Neural progenitor cell (in vitro differentiated cells): Measurements from ENCODE around the gene ARID5B. TPM values are rescaled to one million over a fixed set of nuclear protein-coding genes. Genes with fewer than 3 reads are reported as not detected.

Source experiments
- DNase-seq: peaks from one replicate; pipeline ENCODE4 v3.0.0-alpha.2; 2016; ENCODE audit warnings: low spot score
- H2AFZ ChIP-seq: fragments of 200-600 bp; sonication (generic); replicated peaks from 2 replicates; pipeline ENCODE4 v1.6.1; 2016; ENCODE audit warnings: antibody characterized with exemption
- H3F3A ChIP-seq: fragments of 200-600 bp; sonication (generic); 2 replicates; pipeline ENCODE4 v1.6.1; 2016; ENCODE audit warnings: antibody characterized with exemption, low read depth
- H3K27ac ChIP-seq: fragments of 200-600 bp; sonication (generic); 2 replicates; pipeline ENCODE4 v1.5.1; 2016; ENCODE audit warnings: mild to moderate bottlenecking
- H3K27me3 ChIP-seq: fragments of 200-600 bp; sonication (generic); 2 replicates; pipeline ENCODE4 v1.6.1; 2016; ENCODE audit warnings: mild to moderate bottlenecking, moderate library complexity
- H3K36me3 ChIP-seq: fragments of 200-600 bp; sonication (generic); 2 replicates; pipeline ENCODE4 v1.5.1; 2016
- H3K4me1 ChIP-seq: fragments of 200-600 bp; sonication (generic); 2 replicates; pipeline ENCODE4 v1.6.1; 2016; ENCODE audit warnings: mixed run types
- H3K4me2 ChIP-seq: fragments of 200-600 bp; sonication (generic); 2 replicates; pipeline ENCODE4 v1.6.1; 2016
- H3K4me3 ChIP-seq: fragments of 200-600 bp; sonication (generic); 2 replicates; pipeline ENCODE4 v1.5.1; 2016
- H3K79me2 ChIP-seq: fragments of 200-600 bp; sonication (generic); 2 replicates; pipeline ENCODE4 v1.6.1; 2016; ENCODE audit warnings: low read depth
- H3K9ac ChIP-seq: fragments of 200-600 bp; sonication (generic); 2 replicates; pipeline ENCODE4 v1.6.1; 2016
- H3K9me3 ChIP-seq: fragments of 200-600 bp; sonication (generic); 2 replicates; pipeline ENCODE4 v1.5.1; 2016; ENCODE audit warnings: low read depth
- H4K20me1 ChIP-seq: fragments of 200-600 bp; sonication (generic); 2 replicates; pipeline ENCODE4 v1.6.1; 2016; ENCODE audit warnings: low read depth
- H3K27ac Mint-ChIP-seq: 3 replicates; pipeline ENCODE4 v1.8.0; 2021; ENCODE audit warnings: mixed read lengths
- H3K27me3 Mint-ChIP-seq: 2 replicates; pipeline ENCODE4 v1.8.0; 2022; ENCODE audit warnings: low read depth, mild to moderate bottlenecking, inconsistent platforms, moderate library complexity, mixed read lengths; ENCODE audit not compliant: insufficient read depth
- H3K36me3 Mint-ChIP-seq: 3 replicates; pipeline ENCODE4 v1.8.0; 2021; ENCODE audit warnings: mixed read lengths
- H3K4me1 Mint-ChIP-seq: 3 replicates; pipeline ENCODE4 v1.8.0; 2021; ENCODE audit warnings: mixed read lengths
- H3K4me3 Mint-ChIP-seq: 3 replicates; pipeline ENCODE4 v1.8.0; 2021; ENCODE audit warnings: mild to moderate bottlenecking, moderate library complexity, mixed read lengths
- H3K9me3 Mint-ChIP-seq: 3 replicates; pipeline ENCODE4 v1.8.0; 2020; ENCODE audit warnings: mixed read lengths
- EZH2 ChIP-seq: fragments of 200-600 bp; sonication (generic); IDR thresholded peaks from 2 replicates; pipeline ENCODE4 v1.6.1; 2017; ENCODE audit warnings: antibody characterized with exemption, mild to moderate bottlenecking, moderate library complexity
- EZH2phosphoT487 ChIP-seq: fragments of 200-600 bp; sonication (generic); IDR thresholded peaks from 2 replicates; pipeline ENCODE4 v1.6.1; 2017; ENCODE audit warnings: antibody characterized with exemption
- total RNA-seq: library from RNA; depleted of rRNA; stranded (reverse); fragments of >200 nt; gene quantifications from 2 replicates; pipeline ENCODE4 v1.2.3, GENCODE V29; 2015; ENCODE audit warnings: low replicate concordance
- TF ChIP-seq, protein P1 (sequence below): fragments of 200-600 bp; sonication (generic); IDR thresholded peaks from 2 replicates; pipeline ENCODE4 v1.5.1; 2017; ENCODE audit warnings: antibody characterized with exemption, mild to moderate bottlenecking

Gene ARID5B
- total RNA-seq, 1 donor from 2014 or later = 1.5 TPM

DNA sequence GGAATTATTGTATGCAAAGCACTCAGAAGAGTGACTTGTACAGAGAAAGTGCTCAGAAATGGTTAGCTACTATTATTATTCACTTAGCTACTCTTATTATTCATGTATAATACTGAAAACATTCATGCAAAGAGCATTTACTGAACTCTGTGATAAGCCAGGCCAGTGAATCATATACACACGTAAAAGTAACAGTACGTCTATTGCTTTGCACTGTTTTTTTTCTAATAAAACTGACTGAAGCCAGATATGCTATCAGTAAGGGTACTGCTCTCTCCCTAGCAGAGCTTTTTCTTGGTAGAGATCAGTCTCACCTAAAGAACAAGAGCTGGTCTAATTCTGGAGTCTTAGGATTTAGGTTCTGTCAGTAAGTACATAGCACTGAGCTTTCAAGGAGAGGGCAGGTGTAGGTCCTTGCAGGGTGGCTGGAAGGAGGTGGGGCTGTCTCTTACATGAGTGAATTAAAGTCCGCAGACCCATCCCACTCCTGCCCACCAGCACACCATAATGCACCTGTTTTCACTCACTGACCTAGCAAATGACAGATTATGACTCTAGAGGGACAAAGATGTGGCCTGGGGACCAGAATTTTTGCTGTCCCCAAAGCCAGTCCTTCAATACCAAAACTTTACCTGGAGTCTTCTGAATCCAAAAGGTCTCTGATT is 145.9 kb downstream of the ARID5B start:
- Histone ChIP-seq H2AFZ (no peak overlapping the region), H3K79me2 (no peaks in the 10 kb centered on the region), H3K4me1 (peaks cover 11% of the 10 kb centered on the region), H3K36me3 (no peaks in the 10 kb centered on the region), H3K9me3 (no peaks in the 10 kb centered on the region), H4K20me1 (no peaks in the 10 kb centered on the region), H3K27ac (no peak overlapping the region), H3F3A (no peaks in the 10 kb centered on the region), H3K4me2 (no peak overlapping the region), H3K27me3 (peaks cover 11% of the 10 kb centered on the region), H3K9ac (no peak overlapping the region), H3K4me3 (no peak overlapping the region)
- Mint-ChIP-seq H3K4me3 (no peak overlapping the region), H3K4me1 (peaks cover 72% of the 10 kb centered on the region), H3K27ac (peak overlapping the region; percentile 88), H3K36me3 (peaks cover under 1% of the 10 kb centered on the region), H3K27me3 (peaks cover 2% of the 10 kb centered on the region), H3K9me3 (no peaks in the 10 kb centered on the region)
- DNase-seq = no peak
- TF ChIP-seq EZH2 (no peak), EZH2phosphoT487 (no peak)
- TF ChIP-seq, protein P1, sequence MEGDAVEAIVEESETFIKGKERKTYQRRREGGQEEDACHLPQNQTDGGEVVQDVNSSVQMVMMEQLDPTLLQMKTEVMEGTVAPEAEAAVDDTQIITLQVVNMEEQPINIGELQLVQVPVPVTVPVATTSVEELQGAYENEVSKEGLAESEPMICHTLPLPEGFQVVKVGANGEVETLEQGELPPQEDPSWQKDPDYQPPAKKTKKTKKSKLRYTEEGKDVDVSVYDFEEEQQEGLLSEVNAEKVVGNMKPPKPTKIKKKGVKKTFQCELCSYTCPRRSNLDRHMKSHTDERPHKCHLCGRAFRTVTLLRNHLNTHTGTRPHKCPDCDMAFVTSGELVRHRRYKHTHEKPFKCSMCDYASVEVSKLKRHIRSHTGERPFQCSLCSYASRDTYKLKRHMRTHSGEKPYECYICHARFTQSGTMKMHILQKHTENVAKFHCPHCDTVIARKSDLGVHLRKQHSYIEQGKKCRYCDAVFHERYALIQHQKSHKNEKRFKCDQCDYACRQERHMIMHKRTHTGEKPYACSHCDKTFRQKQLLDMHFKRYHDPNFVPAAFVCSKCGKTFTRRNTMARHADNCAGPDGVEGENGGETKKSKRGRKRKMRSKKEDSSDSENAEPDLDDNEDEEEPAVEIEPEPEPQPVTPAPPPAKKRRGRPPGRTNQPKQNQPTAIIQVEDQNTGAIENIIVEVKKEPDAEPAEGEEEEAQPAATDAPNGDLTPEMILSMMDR = no peak

DNA sequence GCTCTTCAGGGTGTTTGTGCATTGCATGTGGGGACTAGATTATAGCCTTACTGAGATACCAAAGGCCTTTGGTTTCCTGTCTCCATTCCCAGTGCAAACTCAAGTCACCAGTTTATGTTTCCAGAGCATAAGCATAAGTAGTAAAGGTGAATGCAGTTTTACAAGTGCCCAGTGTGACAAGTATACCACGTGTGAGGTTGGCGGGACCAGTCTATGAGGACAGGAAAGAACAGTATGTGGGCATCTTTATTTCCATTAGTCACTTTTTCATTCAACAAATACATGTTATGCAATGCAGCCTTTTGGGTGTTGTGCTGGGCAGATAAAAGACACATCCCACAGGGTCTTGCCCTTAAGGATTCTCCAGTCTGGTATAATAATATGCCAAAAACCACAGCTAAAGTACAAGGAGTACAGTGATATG is 146.5 kb downstream of the ARID5B start:
- peaks cover 70% of the 10 kb centered on the region for H3K4me1 Mint-ChIP-seq

DNA sequence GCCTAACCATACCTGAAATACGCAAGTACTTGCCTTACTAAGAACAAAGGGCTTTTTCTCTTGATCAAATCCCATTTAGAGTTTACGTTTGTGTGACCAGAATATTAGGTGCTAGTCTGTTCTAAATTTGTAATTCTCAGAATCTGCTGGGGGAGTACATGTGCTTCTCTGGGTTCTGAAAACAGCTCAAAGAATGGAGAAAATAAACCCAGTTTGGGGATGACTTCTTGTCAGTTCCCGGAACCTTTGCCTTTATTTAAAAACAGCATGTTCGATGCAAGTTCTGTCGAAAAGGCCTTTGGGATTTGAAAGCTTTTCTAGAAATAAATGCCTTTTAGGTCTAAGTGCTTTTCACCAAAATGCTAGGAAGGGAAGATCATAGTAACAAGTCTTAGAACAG is 147.0 kb downstream of the ARID5B start:
- no peaks in the 10 kb centered on the region for H3K9me3 ChIP-seq
- H3K27me3 ChIP-seq = peaks cover 11% of the 10 kb centered on the region
- Mint-ChIP-seq H3K27ac (peak overlapping the region; percentile 70), H3K27me3 (no peaks in the 10 kb centered on the region), H3K4me3 (no peak overlapping the region), H3K36me3 (peaks cover 11% of the 10 kb centered on the region), H3K4me1 (peaks cover 65% of the 10 kb centered on the region), H3K9me3 (peaks cover 2% of the 10 kb centered on the region)
- no peak overlapping the region for H3K9ac ChIP-seq
- no peak overlapping the region for H3K27ac ChIP-seq
- peaks cover 11% of the 10 kb centered on the region for H3K4me1 ChIP-seq
- no peak for DNase-seq
- no peaks in the 10 kb centered on the region for H3F3A ChIP-seq
- no peak overlapping the region for H3K4me3 ChIP-seq
- no peaks in the 10 kb centered on the region for H3K36me3 ChIP-seq
- H3K4me2 ChIP-seq = no peak overlapping the region
- TF ChIP-seq, protein P1 = no peak
- TF ChIP-seq EZH2 (no peak), EZH2phosphoT487 (no peak)
- no peaks in the 10 kb centered on the region for H3K79me2 ChIP-seq
- no peak overlapping the region for H2AFZ ChIP-seq
- no peaks in the 10 kb centered on the region for H4K20me1 ChIP-seq

More for the DNA sequence above, 146.5 kb downstream of the ARID5B start:
- Histone ChIP-seq H3K36me3 (no peaks in the 10 kb centered on the region), H3K4me1 (peaks cover 11% of the 10 kb centered on the region), H3K27me3 (peaks cover 11% of the 10 kb centered on the region), H3F3A (no peaks in the 10 kb centered on the region), H3K9me3 (no peaks in the 10 kb centered on the region), H3K27ac (no peak overlapping the region), H3K79me2 (no peaks in the 10 kb centered on the region), H4K20me1 (no peaks in the 10 kb centered on the region), H2AFZ (no peak overlapping the region), H3K9ac (no peak overlapping the region), H3K4me2 (no peak overlapping the region), H3K4me3 (no peak overlapping the region)
- Mint-ChIP-seq H3K36me3 (peaks cover 7% of the 10 kb centered on the region), H3K27me3 (no peaks in the 10 kb centered on the region), H3K27ac (peak overlapping the region; percentile 88), H3K9me3 (no peaks in the 10 kb centered on the region), H3K4me3 (no peak overlapping the region)
- TF ChIP-seq EZH2 = no peak
- TF ChIP-seq EZH2phosphoT487 = no peak
- TF ChIP-seq, protein P1 = no peak
- no peak for DNase-seq
